HTR-8/SVneo (cell line): ENCODE measurements around the gene CAPN1.

ENCODE experiments used
- DNase-seq: peaks from one replicate; pipeline ENCODE4 v3.0.0; 2011; ENCODE audit warnings: low spot score, mixed read lengths; ENCODE audit not compliant: insufficient read length
- FAIRE-seq: peaks from 2 replicates; lab custom pipeline; 2011; peaks lifted over from hg19 to GRCh38; lab: Jason Lieb, UNC

CAPN1 gene

DNA sequence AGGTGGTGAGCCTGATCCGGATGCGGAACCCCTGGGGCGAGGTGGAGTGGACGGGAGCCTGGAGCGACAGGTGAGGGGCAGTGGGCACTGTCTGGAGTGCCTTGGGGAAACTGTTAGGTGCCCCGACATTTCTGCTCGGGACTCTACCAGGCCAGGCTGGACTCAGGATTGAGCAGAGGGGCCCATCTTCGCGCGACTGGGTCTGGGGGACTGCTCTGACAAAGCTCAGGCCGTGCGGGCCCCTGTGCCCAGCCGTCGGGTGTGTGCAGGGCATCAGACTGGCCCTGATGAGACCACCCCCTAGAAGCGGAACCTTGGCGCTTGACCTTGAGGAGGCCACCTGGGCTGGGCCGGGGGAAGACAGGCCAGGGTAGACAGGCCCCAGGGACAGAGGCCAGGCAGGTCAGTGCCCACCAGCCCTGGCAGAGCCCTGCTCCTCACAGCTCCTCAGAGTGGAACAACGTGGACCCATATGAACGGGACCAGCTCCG lies 6.3 kb downstream of the CAPN1 start:
- FAIRE-seq (no peak), DNase-seq (no peak)

GRCh38 chr11:65188486-65188885 lies 6.8 kb downstream of the CAPN1 start:
- DNase-seq, result no peak
- FAIRE-seq, result no peak

- FAIRE-seq, result no peak
These were observed 7.5 kb downstream of the CAPN1 start for GRCh38 chr11:65189191-65189590.

DNA sequence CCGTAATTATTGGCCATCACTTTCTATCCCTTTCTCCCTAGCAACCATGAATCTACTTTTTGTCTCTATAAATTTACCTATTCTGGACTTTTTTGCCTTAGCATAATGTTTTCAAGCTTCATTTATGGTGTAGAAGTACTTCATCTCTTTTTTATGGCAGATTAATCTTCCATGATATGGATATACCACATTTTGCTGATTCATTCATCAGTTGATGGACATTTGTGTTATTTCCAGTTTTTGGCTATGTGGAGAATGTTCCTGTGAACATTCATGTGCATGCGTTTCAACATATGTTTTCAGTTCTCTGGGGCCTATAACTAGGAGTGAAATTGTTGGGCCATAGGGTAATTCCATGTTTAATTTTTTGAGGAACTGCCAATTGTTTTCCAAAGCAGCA lies 12.8 kb downstream of the CAPN1 start:
- no peak for DNase-seq
- no peak for FAIRE-seq

More at GRCh38 chr11:65189191-65189590, 7.5 kb downstream of the CAPN1 start:
- no peak for DNase-seq

DNA sequence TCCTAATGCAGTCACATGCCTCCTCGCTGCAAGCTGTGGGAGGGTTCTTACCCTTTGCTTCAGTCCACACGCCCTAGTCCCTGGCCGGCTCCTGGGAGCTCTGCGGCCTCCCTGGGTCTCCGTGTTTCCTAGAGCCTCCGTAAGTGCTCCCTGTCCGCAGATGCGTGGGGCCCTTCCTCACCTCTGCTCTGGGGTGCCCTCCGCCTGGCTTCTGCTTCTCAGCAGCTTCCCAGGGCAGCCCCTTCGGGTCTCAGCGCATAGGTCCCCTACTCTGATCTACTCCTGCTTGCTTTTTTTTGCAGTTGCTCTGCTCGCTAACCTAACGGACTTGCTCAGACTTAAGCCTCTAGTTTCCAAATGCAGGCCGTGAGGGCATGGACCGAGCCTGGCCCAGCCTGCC lies 22.4 kb downstream of the CAPN1 start:
- FAIRE-seq (no peak), DNase-seq (no peak)

- DNase-seq (peak; percentile 66), FAIRE-seq (peak; percentile 72)
These were observed 23.2 kb downstream of the CAPN1 start for GRCh38 chr11:65204646-65205601.

- no peak for DNase-seq
- no peak for FAIRE-seq
These were observed 23.9 kb downstream of the CAPN1 start for GRCh38 chr11:65205602-65205967.

DNA sequence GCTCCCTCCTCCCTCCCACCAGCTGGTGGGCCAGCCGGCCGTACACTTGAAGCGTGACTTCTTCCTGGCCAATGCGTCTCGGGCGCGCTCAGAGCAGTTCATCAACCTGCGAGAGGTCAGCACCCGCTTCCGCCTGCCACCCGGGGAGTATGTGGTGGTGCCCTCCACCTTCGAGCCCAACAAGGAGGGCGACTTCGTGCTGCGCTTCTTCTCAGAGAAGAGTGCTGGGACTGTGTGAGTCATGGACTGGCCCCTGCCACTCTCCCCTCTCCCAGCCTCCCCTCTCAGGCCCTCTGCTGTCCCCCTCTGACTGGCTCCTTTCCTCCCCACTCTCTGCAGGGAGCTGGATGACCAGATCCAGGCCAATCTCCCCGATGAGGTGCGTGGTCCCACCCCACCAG lies 24.7 kb downstream of the CAPN1 start:
- DNase-seq, result no peak
- FAIRE-seq, result no peak

DNA sequence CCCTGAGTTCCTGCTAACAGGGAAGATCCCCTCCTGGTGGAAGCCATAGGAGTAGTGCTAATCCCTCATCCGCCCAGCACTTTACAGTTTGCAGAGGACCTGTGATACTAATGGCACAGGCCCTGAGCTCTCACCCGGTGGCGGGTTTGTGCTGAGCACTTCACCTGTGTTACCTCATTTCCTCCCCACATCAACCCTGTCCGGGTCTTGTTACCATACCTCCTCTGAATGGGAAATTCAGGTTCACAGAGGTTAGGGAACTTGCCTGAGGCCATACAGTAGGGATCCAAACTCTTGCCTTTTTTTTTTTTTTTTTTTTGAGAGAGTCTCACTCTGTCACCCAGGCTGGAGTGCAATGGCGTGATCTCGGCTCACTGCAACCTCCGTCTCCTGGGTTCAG lies 25.2 kb downstream of the CAPN1 start:
- FAIRE-seq (no peak), DNase-seq (no peak)

DNA sequence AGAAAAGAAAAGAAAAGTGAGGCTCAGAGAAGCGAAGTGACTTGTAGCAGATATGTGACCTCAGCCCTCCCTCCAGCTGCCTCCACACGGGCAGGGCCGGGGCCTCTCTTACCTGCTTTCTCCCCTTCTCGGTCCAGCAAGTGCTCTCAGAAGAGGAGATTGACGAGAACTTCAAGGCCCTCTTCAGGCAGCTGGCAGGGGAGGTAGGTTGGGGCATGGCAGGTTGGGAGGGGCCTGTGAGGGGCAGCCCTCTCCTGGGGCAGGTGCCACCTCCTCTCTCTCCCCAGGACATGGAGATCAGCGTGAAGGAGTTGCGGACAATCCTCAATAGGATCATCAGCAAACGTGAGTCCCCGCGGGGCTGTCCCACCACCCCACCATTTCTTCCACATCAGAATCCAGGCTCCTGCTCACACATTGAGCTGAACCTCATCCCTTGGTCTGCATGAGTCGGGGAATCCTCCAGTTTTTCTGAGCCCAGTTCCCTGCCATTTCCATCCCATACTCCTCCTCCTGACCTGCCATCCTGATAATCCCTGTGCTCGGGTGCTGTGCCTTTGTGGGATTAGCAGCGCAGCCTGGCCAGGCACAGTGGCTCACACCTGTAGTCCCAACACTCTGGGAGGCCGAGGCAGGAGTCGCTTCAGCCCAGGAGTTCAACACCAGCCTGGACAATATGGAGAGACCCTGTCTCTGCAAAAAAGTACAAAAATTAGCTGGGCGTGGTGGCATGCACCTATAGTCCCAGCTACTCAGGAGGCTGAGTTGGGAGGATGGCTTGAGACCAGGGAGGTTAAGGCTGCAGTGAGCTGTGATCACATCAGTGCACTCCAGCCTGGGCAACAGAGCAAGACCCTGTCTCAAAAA lies 26.4 kb downstream of the CAPN1 start:
- FAIRE-seq (peak; percentile 72), DNase-seq (no peak)

- DNase-seq (no peak), FAIRE-seq (no peak)
These were observed 27.3 kb downstream of the CAPN1 start for GRCh38 chr11:65208785-65209710.

DNA sequence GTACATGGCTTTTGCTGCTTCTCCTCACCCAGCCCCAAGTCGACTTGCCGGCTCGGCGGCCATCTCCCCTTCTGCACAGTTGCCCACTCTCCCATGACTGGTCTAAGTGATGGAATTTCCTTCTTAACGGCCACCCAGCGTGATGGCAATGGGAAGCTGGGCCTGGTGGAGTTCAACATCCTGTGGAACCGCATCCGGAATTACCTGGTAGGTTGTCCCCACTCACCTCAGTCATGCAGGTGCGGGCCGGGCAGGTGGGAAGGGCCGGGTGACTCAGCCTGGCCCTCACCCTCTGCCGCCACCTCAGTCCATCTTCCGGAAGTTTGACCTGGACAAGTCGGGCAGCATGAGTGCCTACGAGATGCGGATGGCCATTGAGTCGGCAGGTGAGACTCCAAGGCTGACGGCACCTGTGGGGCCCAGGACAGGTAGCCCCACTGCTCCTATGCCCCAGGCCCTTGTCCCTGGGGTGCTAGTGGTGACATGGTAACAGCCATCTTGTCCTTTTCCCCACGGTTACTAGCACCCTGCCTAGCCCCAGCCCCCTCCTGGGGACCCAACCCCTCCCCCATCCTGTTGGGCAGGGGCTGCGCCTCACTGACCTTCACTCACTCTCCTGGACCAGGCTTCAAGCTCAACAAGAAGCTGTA lies 28.1 kb downstream of the CAPN1 start:
- FAIRE-seq (no peak), DNase-seq (no peak)

DNA sequence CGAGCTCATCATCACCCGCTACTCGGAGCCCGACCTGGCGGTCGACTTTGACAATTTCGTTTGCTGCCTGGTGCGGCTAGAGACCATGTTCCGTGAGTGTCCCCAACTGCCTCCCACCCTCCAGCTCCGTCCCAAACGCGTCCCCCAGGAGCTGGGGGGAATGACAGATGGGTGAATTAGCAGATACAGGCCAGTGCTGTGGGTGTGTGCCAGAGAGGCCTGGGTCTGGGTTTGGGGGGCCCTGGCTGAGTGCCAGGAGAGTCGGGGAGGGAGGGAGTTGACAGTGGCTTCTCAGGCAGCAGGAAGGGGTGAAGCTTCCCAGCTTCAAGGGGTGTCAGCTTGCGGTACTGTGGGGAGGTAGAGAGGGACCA lies 28.6 kb downstream of the CAPN1 start:
- DNase-seq, result no peak

GRCh38 chr11:65210748-65211147 lies 29.0 kb downstream of the CAPN1 start:
- DNase-seq (no peak), FAIRE-seq (no peak)

More for the DNA sequence above, 28.6 kb downstream of the CAPN1 start:
- no peak for FAIRE-seq

DNA sequence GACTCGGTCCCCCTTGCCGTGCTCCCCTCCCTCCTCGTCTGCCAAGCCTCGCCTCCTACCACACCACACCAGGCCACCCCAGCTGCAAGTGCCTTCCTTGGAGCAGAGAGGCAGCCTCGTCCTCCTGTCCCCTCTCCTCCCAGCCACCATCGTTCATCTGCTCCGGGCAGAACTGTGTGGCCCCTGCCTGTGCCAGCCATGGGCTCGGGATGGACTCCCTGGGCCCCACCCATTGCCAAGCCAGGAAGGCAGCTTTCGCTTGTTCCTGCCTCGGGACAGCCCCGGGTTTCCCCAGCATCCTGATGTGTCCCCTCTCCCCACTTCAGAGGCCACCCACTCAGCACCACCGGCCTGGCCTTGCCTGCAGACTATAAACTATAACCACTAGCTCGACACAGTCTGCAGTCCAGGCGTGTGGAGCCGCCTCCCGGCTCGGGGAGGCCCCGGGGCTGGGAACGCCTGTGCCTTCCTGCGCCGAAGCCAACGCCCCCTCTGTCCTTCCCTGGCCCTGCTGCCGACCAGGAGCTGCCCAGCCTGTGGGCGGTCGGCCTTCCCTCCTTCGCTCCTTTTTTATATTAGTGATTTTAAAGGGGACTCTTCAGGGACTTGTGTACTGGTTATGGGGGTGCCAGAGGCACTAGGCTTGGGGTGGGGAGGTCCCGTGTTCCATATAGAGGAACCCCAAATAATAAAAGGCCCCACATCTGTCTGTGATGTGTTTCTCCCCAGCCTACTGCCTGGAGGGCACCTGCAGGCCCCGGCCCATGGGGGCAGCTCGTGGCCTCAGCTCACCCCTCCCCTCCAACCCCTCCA lies 29.8 kb downstream of the CAPN1 start:
- FAIRE-seq (no peak), DNase-seq (no peak)

DNA sequence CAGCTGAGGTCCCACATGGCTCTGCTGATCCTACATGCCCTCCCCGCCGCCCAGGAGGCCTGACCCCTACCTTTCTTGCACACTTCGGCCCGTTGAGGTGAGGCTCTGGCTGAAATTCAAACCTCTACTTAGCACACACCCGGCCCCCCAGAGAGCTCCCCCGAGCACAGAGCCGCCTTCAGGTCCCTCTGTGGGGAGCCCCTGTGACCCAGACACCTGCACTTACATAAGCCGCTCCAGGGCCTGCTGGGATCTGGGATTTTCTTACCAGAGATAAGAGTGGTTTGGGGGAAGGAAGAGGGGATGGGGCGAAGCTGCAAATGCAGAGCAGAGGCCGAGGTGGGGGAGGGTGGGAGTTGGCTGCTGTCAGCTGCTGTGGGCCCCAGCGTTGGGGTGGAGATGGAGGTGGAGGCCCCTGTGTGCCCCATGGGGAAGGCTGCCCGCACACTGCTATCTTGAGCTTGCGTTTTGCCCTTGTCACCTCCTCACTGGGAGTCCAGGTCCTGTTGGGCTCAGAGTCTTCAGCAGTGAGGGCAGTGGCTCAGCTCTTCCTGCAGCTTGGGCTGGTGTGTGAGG lies 30.6 kb downstream of the CAPN1 start:
- DNase-seq (no peak), FAIRE-seq (no peak)

DNA sequence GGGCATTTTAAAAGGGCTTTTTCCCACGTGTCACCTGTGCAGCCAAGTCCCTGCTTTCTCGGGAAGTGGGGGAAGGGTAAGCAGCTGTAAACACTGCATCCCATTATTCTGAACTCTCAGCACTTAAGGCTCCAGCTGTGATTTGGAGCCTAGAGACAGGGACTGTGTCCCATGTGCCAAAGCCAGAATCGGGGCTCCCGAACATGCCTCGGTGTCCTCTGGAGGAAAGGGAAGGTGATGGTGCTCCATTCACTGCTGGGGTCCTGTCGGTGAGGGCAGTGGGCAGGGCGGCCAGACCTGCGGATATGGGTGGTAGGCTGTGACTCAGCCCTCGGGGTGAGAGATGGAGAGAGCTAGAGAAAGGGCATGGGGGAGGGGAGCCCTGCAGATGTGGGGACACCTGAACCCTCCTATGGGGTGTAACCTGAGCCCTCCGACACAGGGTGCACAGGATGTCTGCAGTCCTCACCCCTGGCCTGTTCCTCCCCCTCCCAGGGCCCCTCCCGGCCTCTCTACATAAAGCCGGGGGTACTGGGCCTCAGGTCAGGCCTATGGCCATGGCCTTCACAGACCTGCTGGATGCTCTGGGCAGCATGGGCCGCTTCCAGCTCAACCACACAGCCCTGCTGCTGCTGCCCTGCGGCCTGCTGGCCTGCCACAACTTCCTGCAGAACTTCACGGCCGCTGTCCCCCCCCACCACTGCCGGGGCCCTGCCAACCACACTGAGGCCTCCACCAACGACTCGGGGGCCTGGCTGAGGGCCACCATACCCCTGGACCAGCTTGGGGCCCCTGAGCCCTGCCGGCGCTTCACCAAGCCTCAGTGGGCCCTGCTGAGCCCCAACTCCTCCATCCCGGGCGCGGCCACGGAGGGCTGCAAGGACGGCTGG lies 31.8 kb downstream of the CAPN1 start:
- DNase-seq, result no peak
- FAIRE-seq, result no peak
